GM12878 (cell line): ENCODE data around the gene C3orf22. TPM values are rescaled to one million over a fixed set of nuclear protein-coding genes. Genes with fewer than 3 reads are reported as not detected.

Source experiments
- ATAC-seq: fragments of 200-7000 bp; cut with Tn5 transposase; 3 replicates; pipeline ENCODE4 v1.9.1; 2020; ENCODE audit warnings: mild to moderate bottlenecking, moderate library complexity
- BruUV-seq: library from RNA; stranded (reverse); fragments of 400-500 nt; replicated peaks from 2 replicates; lab custom pipeline; 2021; lab: Mats Ljungman, UMichigan
- CTCF ChIA-PET: fragments of 300-600 bp; sonication (Branson Sonifier 250); formaldehyde crosslinking; extraction: SDS; loops from one replicate; lab custom pipeline; 2021; ENCODE audit warnings: inconsistent platforms; lab: Yijun Ruan, JAX
- POLR2A ChIA-PET: fragments of 350-600 bp; formaldehyde crosslinking; extraction: SDS; loops from one replicate; lab custom pipeline; 2021; ENCODE audit warnings: inconsistent platforms; lab: Charles Lee
- RAD21 ChIA-PET: fragments of 300-600 bp; sonication (Branson Sonifier 250); formaldehyde crosslinking; loops from one replicate; lab custom pipeline; 2023; ENCODE audit warnings: antibody characterized with exemption; ENCODE audit not compliant: unreplicated experiment; lab: Charles Lee
- SMC1A ChIA-PET: fragments of 300-600 bp; sonication (Branson Sonifier 250); formaldehyde crosslinking; loops from one replicate; lab custom pipeline; 2023; ENCODE audit not compliant: unreplicated experiment, uncharacterized antibody; lab: Charles Lee
- DNase-seq: peaks from one replicate; pipeline ENCODE4 v3.0.0-alpha.2; 2011; ENCODE audit warnings: low read depth, low spot score
- FAIRE-seq: peaks from 3 replicates; lab custom pipeline; 2011; peaks lifted over from hg19 to GRCh38; lab: Jason Lieb, UNC
- H2AFZ ChIP-seq: 2 replicates; pipeline ENCODE4 v1.6.0; 2011; ENCODE audit warnings: low read depth, low read length, control low read depth; ENCODE audit not compliant: control insufficient read depth
- H3K27ac ChIP-seq: 2 replicates; pipeline ENCODE4 v1.5.1; 2011; ENCODE audit warnings: control low read depth; ENCODE audit not compliant: control insufficient read depth, insufficient read depth
- H3K27me3 ChIP-seq, 2 experiments: replicated peaks in 1 of 2; 2 replicates each; pipeline versions ENCODE4 v1.6.0 to v1.6.1; 2011; ENCODE audit warnings: low read length in 1 of 2; ENCODE audit not compliant: control insufficient read depth in 2 of 2, insufficient read depth in 2 of 2
- H3K36me3 ChIP-seq, 2 experiments: 2 replicates each; pipeline ENCODE4 v1.5.1; 2011; ENCODE audit warnings: low read length in 1 of 2; ENCODE audit not compliant: control insufficient read depth in 2 of 2, insufficient read depth in 2 of 2
- H3K4me1 ChIP-seq: 2 replicates; pipeline ENCODE4 v1.6.1; 2011; ENCODE audit warnings: mild to moderate bottlenecking, low read length, moderate library complexity, mixed read lengths; ENCODE audit not compliant: control insufficient read depth, insufficient read depth
- H3K4me2 ChIP-seq: 2 replicates; pipeline ENCODE4 v1.6.0; 2011; ENCODE audit warnings: control low read depth; ENCODE audit not compliant: control insufficient read depth, insufficient read depth
- H3K4me3 ChIP-seq: fragments of 200-600 bp; sonication (generic); 2 replicates; pipeline ENCODE4 v1.5.1; 2016
- H3K79me2 ChIP-seq: 2 replicates; pipeline ENCODE4 v1.6.0; 2011; ENCODE audit warnings: low read length; ENCODE audit not compliant: control insufficient read depth, insufficient read depth
- H3K9ac ChIP-seq: 2 replicates; pipeline ENCODE4 v1.8.0; 2011; ENCODE audit warnings: low read length, control low read depth, mixed read lengths; ENCODE audit not compliant: control insufficient read depth, insufficient read depth
- H3K9me3 ChIP-seq: replicated peaks from 3 replicates; pipeline ENCODE4 v1.5.1; 2011; ENCODE audit warnings: mild to moderate bottlenecking, low read length; ENCODE audit not compliant: control insufficient read depth, insufficient read depth
- H4K20me1 ChIP-seq: 2 replicates; pipeline ENCODE4 v1.6.0; 2011; ENCODE audit not compliant: control insufficient read depth, insufficient read depth
- BMI1 ChIP-seq: fragments of 450-650 bp; IDR thresholded peaks from 2 replicates; pipeline ENCODE4 v1.6.1; 2016; ENCODE audit warnings: mild to moderate bottlenecking, moderate library complexity, borderline replicate concordance
- BRCA1 ChIP-seq: IDR thresholded peaks from 2 replicates; pipeline ENCODE4 v1.6.1; 2011; ENCODE audit warnings: low read depth, low read length, improper control_type of control experiment
- CBFB ChIP-seq: IDR thresholded peaks from 2 replicates; pipeline ENCODE4 v1.6.1; 2016; ENCODE audit warnings: antibody characterized with exemption, low read depth
- E2F4 ChIP-seq: IDR thresholded peaks from 2 replicates; pipeline ENCODE4 v1.6.1; 2012; ENCODE audit warnings: low read depth, low read length, improper control_type of control experiment
- HDAC2 ChIP-seq: fragments of 200-600 bp; sonication (generic); IDR thresholded peaks from 2 replicates; pipeline ENCODE4 v1.6.1; 2017
- MEF2A ChIP-seq: IDR thresholded peaks from 2 replicates; pipeline ENCODE4 v1.6.1; 2011; ENCODE audit warnings: low read depth, mild to moderate bottlenecking, low read length, moderate library complexity; ENCODE audit not compliant: insufficient read depth
- MTA3 ChIP-seq: IDR thresholded peaks from 2 replicates; pipeline ENCODE4 v1.6.1; 2012; ENCODE audit warnings: low read length, inconsistent platforms, borderline replicate concordance
- PAX8 ChIP-seq: fragments of 450-650 bp; IDR thresholded peaks from 2 replicates; pipeline ENCODE4 v1.6.1; 2017; ENCODE audit warnings: mild to moderate bottlenecking, moderate library complexity
- POLR2AphosphoS2 ChIP-seq: IDR thresholded peaks from 2 replicates; pipeline ENCODE4 v1.6.1; 2011; ENCODE audit warnings: low read depth, mild to moderate bottlenecking, low read length, improper control_type of control experiment, moderate library complexity
- RBBP5 ChIP-seq: fragments of 200-600 bp; sonication (generic); conservative IDR thresholded peaks from 2 replicates; pipeline ENCODE4 v1.6.1; 2016
- REST ChIP-seq: IDR thresholded peaks from 2 replicates; pipeline ENCODE4 v1.6.1; 2012; ENCODE audit warnings: mild to moderate bottlenecking, low read depth, low read length
- SMC3 ChIP-seq: IDR thresholded peaks from 2 replicates; pipeline ENCODE4 v1.6.1; 2011; ENCODE audit warnings: low read length, improper control_type of control experiment, borderline replicate concordance
- SP1 ChIP-seq: IDR thresholded peaks from one replicate; pipeline ENCODE4 v1.6.1; 2011; ENCODE audit warnings: low read depth, low read length
- SUPT20H ChIP-seq: IDR thresholded peaks from 2 replicates; pipeline ENCODE4 v1.6.1; 2011; ENCODE audit warnings: low read depth, mild to moderate bottlenecking, low read length, moderate library complexity, borderline replicate concordance; ENCODE audit not compliant: control insufficient read depth
- TARDBP ChIP-seq: IDR thresholded peaks from 2 replicates; pipeline ENCODE4 v1.6.1; 2016; ENCODE audit warnings: borderline replicate concordance
- TCF3 ChIP-seq: IDR thresholded peaks from 2 replicates; pipeline ENCODE4 v1.6.1; 2012; ENCODE audit warnings: low read depth, mild to moderate bottlenecking, low read length, borderline replicate concordance; ENCODE audit not compliant: insufficient read depth
- WGBS: methylation state at CpG from one replicate; pipeline ENCODE4 v1.1.6; 2016; ENCODE audit warnings: low lambda C conversion rate; ENCODE audit not compliant: insufficient replicate concordance, insufficient coverage; ENCODE audit errors: missing lambda C conversion rate; 5-methylcytosine and 5-hydroxymethylcytosine counted together
- in situ Hi-C: fragments of 300-500 bp; cut with MboI; formaldehyde crosslinking; loops from 9 replicates; pipeline ENCODE4 v1.14.3; 2018; ENCODE audit warnings: mixed read lengths
- intact Hi-C: fragments of 100-400 bp; cut with micrococcal nuclease; formaldehyde crosslinking; loops from one replicate; pipeline ENCODE4 v1.14.2; 2022; ENCODE audit not compliant: unreplicated experiment
- polyA plus RNA-seq, 11 experiments: library from polyadenylated mRNA; depleted of rRNA in 4 of 11; unstranded in 6 of 11; stranded (reverse) in 5 of 11; fragments of >200 nt; fragmentation: Nextera tagmentation in 4 of 11; fragmentation: Illumina TruSeq in 1 of 11; extraction: Ambion mirVana in 4 of 11; extraction: Trizol in 1 of 11; gene quantifications; 1 replicate in 1 of 11; 2 replicates in 10 of 11; pipeline versions ENCODE4 v1.2.1 to v1.2.3, GENCODE V29; 2011 to 2016; ENCODE audit warnings: inconsistent platforms in 2 of 11, missing spikeins in 2 of 11, low read depth in 1 of 11
- total RNA-seq, 4 experiments: library from RNA; depleted of rRNA in 3 of 4; stranded (reverse); fragments of >200 nt in 3 of 4; fragmentation: Illumina TruSeq in 1 of 4; extraction: Trizol in 1 of 4; gene quantifications; 2 replicates each; pipeline versions ENCODE4 v1.2.1 to v1.2.3, GENCODE V29; 2013 to 2021
- TF ChIP-seq, protein P1 (sequence below), 3 experiments: IDR thresholded peaks in 2 of 3; conservative IDR thresholded peaks in 1 of 3; 2 replicates each; pipeline ENCODE4 v1.5.1; 2011; ENCODE audit warnings: low read depth in 3 of 3, low read length in 3 of 3, mild to moderate bottlenecking in 3 of 3, control low read depth in 2 of 3, moderate library complexity in 2 of 3, inconsistent platforms in 1 of 3, mixed read lengths in 1 of 3; ENCODE audit not compliant: control insufficient read depth in 2 of 3, insufficient read depth in 1 of 3; ENCODE audit errors: extremely low read depth in 1 of 3

Gene C3orf22
- total and polyA plus RNA-seq, 10 of the 15 experiments (the other 5 are each of a cell fraction or from before 2014, with no cell fraction given) = not detected

GRCh38 chr3:126514161-126514560 is 44.6 kb downstream of the C3orf22 start (continued):
- no peak for TF ChIP-seq POLR2AphosphoS2
- no peak for TF ChIP-seq TARDBP
- no peak for TF ChIP-seq SUPT20H
- no peak for TF ChIP-seq RBBP5
- no peak for TF ChIP-seq TCF3
- no peak for TF ChIP-seq BMI1
- TF ChIP-seq, protein P1, sequence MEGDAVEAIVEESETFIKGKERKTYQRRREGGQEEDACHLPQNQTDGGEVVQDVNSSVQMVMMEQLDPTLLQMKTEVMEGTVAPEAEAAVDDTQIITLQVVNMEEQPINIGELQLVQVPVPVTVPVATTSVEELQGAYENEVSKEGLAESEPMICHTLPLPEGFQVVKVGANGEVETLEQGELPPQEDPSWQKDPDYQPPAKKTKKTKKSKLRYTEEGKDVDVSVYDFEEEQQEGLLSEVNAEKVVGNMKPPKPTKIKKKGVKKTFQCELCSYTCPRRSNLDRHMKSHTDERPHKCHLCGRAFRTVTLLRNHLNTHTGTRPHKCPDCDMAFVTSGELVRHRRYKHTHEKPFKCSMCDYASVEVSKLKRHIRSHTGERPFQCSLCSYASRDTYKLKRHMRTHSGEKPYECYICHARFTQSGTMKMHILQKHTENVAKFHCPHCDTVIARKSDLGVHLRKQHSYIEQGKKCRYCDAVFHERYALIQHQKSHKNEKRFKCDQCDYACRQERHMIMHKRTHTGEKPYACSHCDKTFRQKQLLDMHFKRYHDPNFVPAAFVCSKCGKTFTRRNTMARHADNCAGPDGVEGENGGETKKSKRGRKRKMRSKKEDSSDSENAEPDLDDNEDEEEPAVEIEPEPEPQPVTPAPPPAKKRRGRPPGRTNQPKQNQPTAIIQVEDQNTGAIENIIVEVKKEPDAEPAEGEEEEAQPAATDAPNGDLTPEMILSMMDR (IDR thresholded peaks at IDR 0.05 in 2 of 3, conservative IDR thresholded peaks at IDR 0.05 in 1 of 3; ENCODE audit: control insufficient read depth in 2 of 3, extremely low read depth in 1 of 3, insufficient read depth in 1 of 3, low read depth in 3 of 3, low read length in 3 of 3) = no peak
- no peak for TF ChIP-seq CBFB
- TF ChIP-seq SMC3 = no peak
- TF ChIP-seq HDAC2 = no peak

DNA sequence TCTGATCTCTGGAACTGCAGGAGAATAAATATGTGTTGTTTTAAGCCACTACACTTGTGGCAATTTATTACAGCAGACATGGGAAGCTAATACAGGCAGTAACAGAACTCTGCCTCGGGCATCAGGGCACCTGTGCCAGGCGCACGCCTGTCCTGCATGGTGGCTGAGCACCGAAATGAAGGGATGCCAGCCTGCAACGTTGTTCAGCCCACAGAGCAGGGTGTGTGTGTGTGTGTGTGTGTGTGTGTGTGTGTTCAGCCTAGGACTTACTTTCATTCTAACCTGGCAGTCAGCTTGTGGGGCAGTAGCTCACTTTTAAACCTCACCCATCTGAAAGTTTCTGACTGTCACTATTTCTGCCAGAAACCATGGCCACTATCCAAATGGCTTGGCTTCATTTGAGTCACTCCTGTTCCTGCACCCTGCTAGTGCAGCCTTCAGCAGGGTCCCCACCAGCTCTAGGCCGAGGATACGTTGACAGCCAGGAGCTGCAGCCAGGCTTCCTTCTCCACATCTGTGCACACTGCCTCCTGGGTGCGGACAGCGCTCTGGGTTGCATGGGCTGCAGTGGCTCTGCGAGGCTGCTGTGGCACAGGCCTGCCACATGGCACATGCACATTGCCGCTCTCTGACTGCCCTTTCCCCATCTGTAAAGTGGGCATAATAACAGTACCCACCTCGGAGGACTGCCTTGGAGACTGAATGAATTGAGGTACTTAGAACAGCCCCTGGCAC is 45.6 kb downstream of the C3orf22 start:
- ChIA-PET SMC1A (no interaction called here), RAD21 (no interaction called here), POLR2A (no interaction called here), CTCF (interaction anchor here (0.6 to 1.9 kb wide), 3 partner anchors 9 to 1690 kb away, joined by 3 to 4 read pairs (median 3); no protein-coding TSS in a partner anchor)
- Histone ChIP-seq H3K27ac (no peak overlapping the region), H3K9ac (no peak overlapping the region), H2AFZ (no peak overlapping the region), H3K4me3 (no peak overlapping the region), H3K4me1 (no peaks in the 10 kb centered on the region), H4K20me1 (no peaks in the 10 kb centered on the region; the same call in 1 of the 2 replicates), H3K9me3 (no peaks in the 10 kb centered on the region), H3K27me3 (no peaks in the 10 kb centered on the region), H3K4me2 (no peak overlapping the region), H3K79me2 (no peaks in the 10 kb centered on the region), H3K36me3 (no peaks in the 10 kb centered on the region)
- in situ Hi-C loops (no loop called here), intact Hi-C loops (no loop called here)
- DNase-seq = no peak
- no TSS peak for BruUV-seq
- WGBS = 33% methylated on average over 12 of the region's 12 CpGs
- FAIRE-seq = no peak
- ATAC-seq = no peak
- TF ChIP-seq MTA3 (no peak), PAX8 (no peak), MEF2A (no peak), BRCA1 (no peak), SMC3 (no peak), E2F4 (no peak), CBFB (no peak), REST (no peak), SP1 (no peak)
